Adrenal gland (tissue), 5 donors: ENCODE measurements around the gene AHRR.

Experiments
- POLR2A ChIP-seq, 2 donors: fragments of 450-650 bp; IDR thresholded peaks; one replicate each; pipeline ENCODE4 v1.6.1; 2017; ENCODE audit warnings: antibody characterized with exemption in 2 of 2, mild to moderate bottlenecking in 2 of 2, moderate library complexity in 1 of 2
- TF ChIP-seq, protein P1 (sequence below), 6 experiments: fragments of 450-650 bp in 4 of 6; fragments of 200-600 bp in 2 of 6; sonication (generic) in 1 of 6; IDR thresholded peaks; 1 replicate in 5 of 6; 2 replicates in 1 of 6; pipeline versions ENCODE4 v1.5.1 to v1.8.0; 2016 to 2021; ENCODE audit warnings: antibody characterized with exemption in 6 of 6, mild to moderate bottlenecking in 2 of 6, moderate library complexity in 1 of 6
- donor health status: DM: no; HTN: no; CAD: no.

- TF ChIP-seq, protein P1, sequence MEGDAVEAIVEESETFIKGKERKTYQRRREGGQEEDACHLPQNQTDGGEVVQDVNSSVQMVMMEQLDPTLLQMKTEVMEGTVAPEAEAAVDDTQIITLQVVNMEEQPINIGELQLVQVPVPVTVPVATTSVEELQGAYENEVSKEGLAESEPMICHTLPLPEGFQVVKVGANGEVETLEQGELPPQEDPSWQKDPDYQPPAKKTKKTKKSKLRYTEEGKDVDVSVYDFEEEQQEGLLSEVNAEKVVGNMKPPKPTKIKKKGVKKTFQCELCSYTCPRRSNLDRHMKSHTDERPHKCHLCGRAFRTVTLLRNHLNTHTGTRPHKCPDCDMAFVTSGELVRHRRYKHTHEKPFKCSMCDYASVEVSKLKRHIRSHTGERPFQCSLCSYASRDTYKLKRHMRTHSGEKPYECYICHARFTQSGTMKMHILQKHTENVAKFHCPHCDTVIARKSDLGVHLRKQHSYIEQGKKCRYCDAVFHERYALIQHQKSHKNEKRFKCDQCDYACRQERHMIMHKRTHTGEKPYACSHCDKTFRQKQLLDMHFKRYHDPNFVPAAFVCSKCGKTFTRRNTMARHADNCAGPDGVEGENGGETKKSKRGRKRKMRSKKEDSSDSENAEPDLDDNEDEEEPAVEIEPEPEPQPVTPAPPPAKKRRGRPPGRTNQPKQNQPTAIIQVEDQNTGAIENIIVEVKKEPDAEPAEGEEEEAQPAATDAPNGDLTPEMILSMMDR (IDR thresholded peaks at IDR 0.05), result peak in 1 of 6 experiments; percentile 5
- peak; percentile 61 to 65 for TF ChIP-seq POLR2A (IDR thresholded peaks at IDR 0.05)
These were observed 121.1 kb downstream of the AHRR start, which contains the start of gene EXOC3 for GRCh38 chr5:442335-443238.
